ENCODE results near the gene PDCD2. TPM values are rescaled to one million over a fixed set of nuclear protein-coding genes. Genes with fewer than 3 reads are reported as not detected.

PDCD2 gene
- total and polyA plus RNA-seq, 9 of the 15 experiments (the other 6 are each of a cell fraction or from before 2014, with no cell fraction given), result 67.3 to 430 (median 318) TPM

- Histone ChIP-seq H3K4me1 (replicated peaks in 1 of 2; ENCODE audit: control insufficient read depth in 2 of 2, insufficient read depth in 2 of 2, low read length in 2 of 2) (peaks cover 0 to 16% of the 10 kb centered on the region in 2 experiments; a peak in 3 of 5 replicates), H3K9ac (ENCODE audit: insufficient read depth in 1 of 2, low read depth in 2 of 2, low read length in 2 of 2) (no peak overlapping the region; a peak in 1 of 4 replicates), H3K4me3 (no peak overlapping the region), H4K20me1 (replicated peaks; ENCODE audit: control insufficient read depth, insufficient read depth, low read length) (no peaks in the 10 kb centered on the region), H3K9me3 (replicated peaks; ENCODE audit: control insufficient read depth, insufficient read depth, low read depth, low read length) (no peaks in the 10 kb centered on the region), H3K27ac (ENCODE audit: extremely low read depth, low read depth, low read length) (peak overlapping the region; percentile 42; the same call in 2 of the 3 replicates), H2AFZ (ENCODE audit: low read depth, low read length) (no peak overlapping the region), H3K4me2 (ENCODE audit: insufficient read depth, low read length) (no peak overlapping the region), H3K27me3 (ENCODE audit: control insufficient read depth in 2 of 2, insufficient read depth in 2 of 2, low read length in 2 of 2) (no peaks in the 10 kb centered on the region), H3K9me1 (ENCODE audit: control insufficient read depth, insufficient read depth, low read length) (no peaks in the 10 kb centered on the region), H3K79me2 (ENCODE audit: control insufficient read depth, insufficient read depth, low read length) (peaks cover 3% of the 10 kb centered on the region; the same call in 1 of the 3 replicates), H3K36me3 (ENCODE audit: control insufficient read depth, insufficient read depth, low read length) (peaks cover 94% of the 10 kb centered on the region)
- intact Hi-C loops (cut with micrococcal nuclease), result no loop called here
- 3% methylated on average over 2 of the region's 2 CpGs for WGBS (ENCODE audit: insufficient coverage, low coverage, missing lambda C conversion rate)
- DNase-seq (ENCODE audit: extremely low read depth in 1 of 4, low spot score in 3 of 4), result peak in 2 of 4 experiments; percentile 61 to 70
- ChIA-PET CTCF (ENCODE audit: low intra/inter-chr PET ratio) (no interaction called here), POLR2A (interaction anchor here (0.9 to 4.0 kb wide), 4 partner anchors 10 to 34 kb away, joined by 3 to 19 read pairs (median 5); partner anchors contain the start of gene PDCD2)
- no TSS peak for BruUV-seq (replicated peaks)
- FAIRE-seq, result peak; percentile 86
- in situ Hi-C loops (cut with MboI), result no loop called here
- ATAC-seq, result peak; percentile 72
- TF ChIP-seq MCM7 (IDR thresholded peaks at IDR 0.05) (no peak), ZNF561 (CRISPR knock-in tag; conservative IDR thresholded peaks at IDR 0.05) (no peak), ZNF431 (CRISPR knock-in tag; IDR thresholded peaks at IDR 0.05) (no peak), ARID1B (IDR thresholded peaks at IDR 0.05) (peak; percentile 61), SAFB2 (IDR thresholded peaks at IDR 0.05; ENCODE audit: borderline replicate concordance, low read depth, low read length, severe bottlenecking) (no peak), GTF2F1 (IDR thresholded peaks at IDR 0.05; ENCODE audit: low read depth, low read length) (no peak), ZBTB8A (IDR thresholded peaks at IDR 0.05; ENCODE audit: partially characterized antibody) (no peak), GATAD2B (IDR thresholded peaks at IDR 0.05; ENCODE audit: borderline replicate concordance) (no peak), CEBPB (tag; IDR thresholded peaks at IDR 0.05) (peak; percentile 97), CEBPG (CRISPR knock-in tag; IDR thresholded peaks at IDR 0.05) (no peak), CEBPG (tag; conservative IDR thresholded peaks at IDR 0.05 in 1 of 2, IDR thresholded peaks at IDR 0.05 in 1 of 2) (peak; percentile 51 to 78), DPF2 (IDR thresholded peaks at IDR 0.05) (peak; percentile 44; the same call in 1 of the 2 replicates), HDAC1 (IDR thresholded peaks at IDR 0.05) (no peak), TFE3 (CRISPR knock-in tag; IDR thresholded peaks at IDR 0.05) (peak; percentile 89), RCOR1 (IDR thresholded peaks at IDR 0.05; ENCODE audit: borderline replicate concordance in 1 of 2, low read depth in 2 of 2, low read length in 2 of 2) (peak in 1 of 2 experiments; percentile 49; a peak in 1 of 4 replicates), PHTF2 (CRISPR knock-in tag; IDR thresholded peaks at IDR 0.05) (no peak)
Observed at GRCh38 chr6:170572704-170573466, 11.6 kb downstream of the PDCD2 start.

All from K562 (cell line).